ENCODE measurements around the gene PLVAP.

Gene PLVAP

DNA sequence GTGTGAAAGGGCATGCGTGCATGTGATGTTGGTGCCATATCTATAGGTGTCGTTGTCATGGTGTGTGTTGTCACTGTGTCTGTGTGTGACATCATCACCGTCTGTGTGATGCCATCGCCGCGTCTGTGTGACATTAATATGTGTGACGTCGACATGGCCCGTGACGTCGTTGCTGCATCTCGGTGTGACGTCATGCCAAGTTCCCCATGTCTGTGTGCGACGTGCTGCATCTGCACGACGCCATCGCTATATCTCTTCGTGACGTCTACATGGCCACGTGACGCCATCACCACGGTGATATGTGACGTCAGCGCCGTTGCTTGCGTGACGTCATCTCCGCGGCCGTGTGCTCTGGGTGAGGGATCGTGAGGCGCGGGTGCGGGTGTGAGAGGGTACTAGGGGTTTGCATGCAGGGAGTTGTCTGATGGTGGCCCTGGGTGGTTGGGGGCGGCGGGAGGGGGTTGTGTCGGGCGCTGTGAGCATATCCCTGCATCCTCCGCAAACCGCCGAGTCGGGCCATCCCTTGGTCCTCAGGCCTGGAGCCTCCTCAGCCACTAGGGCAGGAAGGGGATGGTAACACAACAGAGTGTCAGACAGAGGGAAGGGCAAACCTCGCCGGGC lies 25.2 kb downstream of the PLVAP start:
- Histone ChIP-seq H3K4me3 (ENCODE audit: insufficient read depth, low read length, poor library complexity, severe bottlenecking) (no peak overlapping the region), H3K9me2 (replicated peaks; ENCODE audit: insufficient read depth, low read length) (no peaks in the 10 kb centered on the region), H4K20me1 (ENCODE audit: low read depth, low read length) (no peaks in the 10 kb centered on the region), H3K9me3 (ENCODE audit: insufficient read depth, low read length) (no peaks in the 10 kb centered on the region), H2AFZ (ENCODE audit: low read depth, low read length, severe bottlenecking) (no peak overlapping the region), H3K27me3 (ENCODE audit: low read length) (no peaks in the 10 kb centered on the region), H3K79me2 (ENCODE audit: insufficient read depth, low read length) (no peaks in the 10 kb centered on the region), H3F3A (ENCODE audit: insufficient read depth) (no peaks in the 10 kb centered on the region), H3K36me3 (ENCODE audit: low read length) (no peaks in the 10 kb centered on the region), H3K4me2 (ENCODE audit: low read depth, low read length, poor library complexity, severe bottlenecking) (no peak overlapping the region), H3K9ac (ENCODE audit: low read length) (no peak overlapping the region), H3K27ac (ENCODE audit: low read depth, low read length) (no peak overlapping the region)
- TF ChIP-seq EZH2phosphoT487 (conservative IDR thresholded peaks at IDR 0.05; ENCODE audit: low read length) (no peak), CTCF (IDR thresholded peaks at IDR 0.05; ENCODE audit: insufficient read depth, low read length, poor library complexity, severe bottlenecking) (no peak)

DNA sequence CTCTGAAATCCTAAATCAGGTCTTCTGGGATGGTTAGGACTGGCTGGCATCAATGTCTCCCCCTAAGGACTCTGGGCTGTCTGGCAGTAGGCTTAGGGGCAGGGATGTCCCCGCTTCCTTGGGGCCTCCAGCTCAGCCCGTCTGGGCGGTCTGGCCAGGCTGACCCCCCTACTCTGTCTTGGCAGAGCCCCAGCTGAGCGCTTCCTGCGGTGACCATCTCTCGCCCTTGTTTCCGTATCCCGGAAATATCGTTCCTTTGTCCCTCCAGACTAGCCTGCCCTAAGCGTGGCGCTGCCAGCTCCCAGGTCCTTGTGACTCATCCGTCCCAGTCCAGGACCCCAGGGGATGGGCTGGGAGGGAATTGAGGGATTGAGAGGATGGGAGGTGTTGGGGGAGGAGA lies 28.4 kb downstream of the PLVAP start:
- TF ChIP-seq CTCF (IDR thresholded peaks at IDR 0.05; ENCODE audit: insufficient read depth, low read length, poor library complexity, severe bottlenecking) (no peak), EZH2phosphoT487 (conservative IDR thresholded peaks at IDR 0.05; ENCODE audit: low read length) (no peak)
- Histone ChIP-seq H3K4me3 (ENCODE audit: insufficient read depth, low read length, poor library complexity, severe bottlenecking) (no peak overlapping the region), H3K79me2 (ENCODE audit: insufficient read depth, low read length) (no peaks in the 10 kb centered on the region), H3K9me2 (replicated peaks; ENCODE audit: insufficient read depth, low read length) (no peaks in the 10 kb centered on the region), H2AFZ (ENCODE audit: low read depth, low read length, severe bottlenecking) (no peak overlapping the region), H3F3A (ENCODE audit: insufficient read depth) (peaks cover 8% of the 10 kb centered on the region), H4K20me1 (ENCODE audit: low read depth, low read length) (no peaks in the 10 kb centered on the region), H3K4me2 (ENCODE audit: low read depth, low read length, poor library complexity, severe bottlenecking) (no peak overlapping the region), H3K9ac (ENCODE audit: low read length) (no peak overlapping the region), H3K27me3 (ENCODE audit: low read length) (no peaks in the 10 kb centered on the region), H3K36me3 (ENCODE audit: low read length) (no peaks in the 10 kb centered on the region), H3K27ac (ENCODE audit: low read depth, low read length) (no peak overlapping the region), H3K9me3 (ENCODE audit: insufficient read depth, low read length) (no peaks in the 10 kb centered on the region)

GRCh38 chr19:17347877-17348276 lies 29.3 kb downstream of the PLVAP start:
- no peaks in the 10 kb centered on the region for H3K27me3 ChIP-seq (ENCODE audit: low read length)
- H3K79me2 ChIP-seq (ENCODE audit: insufficient read depth, low read length) = no peaks in the 10 kb centered on the region
- TF ChIP-seq CTCF (IDR thresholded peaks at IDR 0.05; ENCODE audit: insufficient read depth, low read length, poor library complexity, severe bottlenecking) (no peak), EZH2phosphoT487 (conservative IDR thresholded peaks at IDR 0.05; ENCODE audit: low read length) (no peak)
- no peak overlapping the region for H3K4me3 ChIP-seq (ENCODE audit: insufficient read depth, low read length, poor library complexity, severe bottlenecking)
- no peaks in the 10 kb centered on the region for H3K9me3 ChIP-seq (ENCODE audit: insufficient read depth, low read length)
- H3F3A ChIP-seq (ENCODE audit: insufficient read depth) = peaks cover 8% of the 10 kb centered on the region
- no peaks in the 10 kb centered on the region for H4K20me1 ChIP-seq (ENCODE audit: low read depth, low read length)
- no peak overlapping the region for H3K9ac ChIP-seq (ENCODE audit: low read length)
- H2AFZ ChIP-seq (ENCODE audit: low read depth, low read length, severe bottlenecking) = no peak overlapping the region
- H3K27ac ChIP-seq (ENCODE audit: low read depth, low read length) = no peak overlapping the region
- H3K4me2 ChIP-seq (ENCODE audit: low read depth, low read length, poor library complexity, severe bottlenecking) = no peak overlapping the region
- H3K36me3 ChIP-seq (ENCODE audit: low read length) = no peaks in the 10 kb centered on the region
- no peaks in the 10 kb centered on the region for H3K9me2 ChIP-seq (replicated peaks; ENCODE audit: insufficient read depth, low read length)
